HL-60/S4 treated with phorbol 12-myristate 13-acetate at 8.2 ng/mL for 4 days and 3 days (cell line): ENCODE results near the gene KCNIP1.

Experiments
- in situ Hi-C: fragments of 300-500 bp; cut with MboI; formaldehyde crosslinking; loops from 2 replicates; pipeline ENCODE4 v1.15.0; 2022; ENCODE audit warnings: low sequenced_read_pairs

Gene KCNIP1

GRCh38 chr5:170503990-170504596 is at the start of gene KCNIP1:
TSS of gene KCNIP1 (plus strand) at chr5:170504020.
- in situ Hi-C loops = no loop called here

GRCh38 chr5:170463426-170463825 is 40.4 kb upstream of the KCNIP1 start:
- in situ Hi-C loops = no loop called here

DNA sequence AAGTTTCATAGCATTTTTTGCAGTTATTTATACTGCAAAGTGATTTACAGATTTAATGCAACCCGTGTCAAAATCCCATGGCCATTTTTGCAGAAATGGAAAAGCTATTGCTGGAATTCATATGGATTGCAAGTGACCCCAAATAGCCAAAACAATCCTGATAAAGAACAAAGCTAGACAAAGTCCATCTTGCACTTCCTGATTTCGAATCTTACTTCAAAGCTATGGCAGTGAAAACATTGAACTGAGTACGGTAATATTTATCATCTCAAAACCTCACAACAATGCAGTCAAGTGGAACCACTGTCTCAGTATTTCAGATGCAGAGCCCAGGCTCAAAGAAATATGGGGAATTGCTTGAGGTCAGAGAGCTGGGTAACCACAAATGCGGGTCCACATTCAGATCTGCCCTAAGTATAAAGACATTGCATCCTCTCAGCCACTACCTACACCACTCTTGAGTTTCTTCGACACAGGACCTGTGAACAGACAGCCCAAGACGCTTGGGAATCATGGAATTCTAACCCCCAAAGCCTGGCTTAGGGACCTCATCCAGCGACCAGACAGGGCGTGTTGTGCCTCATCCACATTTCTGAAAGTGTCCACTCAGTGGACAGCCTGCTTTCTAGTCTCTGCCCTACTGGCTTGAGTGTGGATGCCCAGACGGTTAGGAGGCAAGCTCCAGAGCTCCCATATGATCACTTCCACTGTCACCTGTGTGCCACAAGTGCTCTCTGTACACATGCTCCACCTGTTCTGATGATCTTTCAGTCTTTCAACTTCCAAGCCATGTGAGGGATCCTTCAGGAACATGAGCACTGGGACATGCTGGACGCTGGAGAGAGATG is 39.3 kb upstream of the KCNIP1 start:
- in situ Hi-C loops = no loop called here

DNA sequence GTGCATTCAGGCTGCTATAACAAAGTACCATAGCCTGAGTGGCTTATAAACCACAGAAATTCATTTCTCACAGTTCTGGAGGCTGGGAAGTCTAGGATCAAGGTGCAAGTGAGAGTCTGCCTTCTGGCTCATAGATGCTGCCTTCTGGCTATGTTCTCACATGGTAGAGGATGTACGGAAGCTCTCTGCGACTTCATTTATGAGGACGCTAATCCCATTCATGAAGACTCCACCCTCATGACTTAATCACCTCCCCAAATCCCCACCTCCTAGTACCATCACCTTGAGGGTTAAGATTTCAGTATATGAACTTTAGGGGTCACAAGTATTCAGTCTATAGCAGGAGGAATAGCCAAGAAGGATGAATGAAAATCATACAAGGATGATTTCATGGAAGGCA is 37.3 kb upstream of the KCNIP1 start:
- in situ Hi-C loops = no loop called here

GRCh38 chr5:170466988-170467707 is 36.7 kb upstream of the KCNIP1 start:
- in situ Hi-C loops = no loop called here

GRCh38 chr5:170468633-170469285 is 35.1 kb upstream of the KCNIP1 start:
- in situ Hi-C loops = no loop called here

DNA sequence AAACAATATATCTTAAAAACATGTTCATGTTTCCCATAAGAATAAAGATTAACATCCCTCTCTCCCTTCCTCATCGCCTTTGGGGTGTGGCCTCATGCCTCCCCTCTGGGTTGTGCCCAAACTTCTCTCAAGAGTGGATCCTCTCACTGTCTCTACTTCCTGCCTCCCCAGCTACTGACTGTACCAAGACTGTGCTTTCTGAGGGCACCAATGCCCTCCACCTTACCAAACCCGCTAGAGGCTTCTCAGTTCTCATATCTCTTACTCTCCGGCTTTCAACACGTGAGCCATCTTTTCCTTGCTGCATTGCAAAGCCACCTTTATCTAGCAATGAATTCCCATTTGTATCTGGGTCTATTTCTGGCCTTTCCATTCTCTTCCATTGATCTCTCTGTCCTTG is 34.4 kb upstream of the KCNIP1 start:
- in situ Hi-C loops = no loop called here

- in situ Hi-C loops = no loop called here
These were observed 33.5 kb upstream of the KCNIP1 start for GRCh38 chr5:170470275-170470674.

GRCh38 chr5:170470808-170471404 is 32.9 kb upstream of the KCNIP1 start:
- in situ Hi-C loops = no loop called here

DNA sequence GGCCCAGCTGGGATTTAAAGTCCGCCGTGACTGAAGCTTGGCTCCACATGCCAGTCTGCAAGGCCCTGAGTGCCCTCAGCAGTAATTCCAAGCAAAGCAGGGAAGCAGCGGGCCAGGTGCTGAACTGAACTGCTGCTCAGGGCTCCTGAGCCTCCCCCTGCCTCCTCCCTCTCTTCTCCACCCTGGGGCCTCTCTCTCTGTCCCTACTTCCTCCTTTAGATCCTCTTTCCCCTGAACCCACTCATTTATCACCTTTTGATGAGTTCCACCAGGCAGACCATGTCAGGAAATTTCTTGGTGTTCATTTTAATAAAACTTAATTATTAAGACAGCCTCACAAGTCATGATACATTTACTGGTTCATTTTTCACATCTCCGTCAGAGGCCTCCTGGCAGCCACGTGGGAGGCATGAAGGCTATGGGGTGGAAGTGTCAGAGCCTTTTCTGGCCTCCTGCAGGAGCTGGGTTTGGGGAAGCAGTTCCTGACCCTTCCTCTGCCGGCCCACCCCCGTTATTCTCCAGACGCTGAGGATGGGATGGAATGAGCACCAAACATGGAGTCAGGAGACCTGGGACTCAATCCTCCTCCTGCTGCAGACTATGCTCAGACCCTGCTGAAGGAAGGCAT is 32.2 kb upstream of the KCNIP1 start:
- in situ Hi-C loops = no loop called here

DNA sequence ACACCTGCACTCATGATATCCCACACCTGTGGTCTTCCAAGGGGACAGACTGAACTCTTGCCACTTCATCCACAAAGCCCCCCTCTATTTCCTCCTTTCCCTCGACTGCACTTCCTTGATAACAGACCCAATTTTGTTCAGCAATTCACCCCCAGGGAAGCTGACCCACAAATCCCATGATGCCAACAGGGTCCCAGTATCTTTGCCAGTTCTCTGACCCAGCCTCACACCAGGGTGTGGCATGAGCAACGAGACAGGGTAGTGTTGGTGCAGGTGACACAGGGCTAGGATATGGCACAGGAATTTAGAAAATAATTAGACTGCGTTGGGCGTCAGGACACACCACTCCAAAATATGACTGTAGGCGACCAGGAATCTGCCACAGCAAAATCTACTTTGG is 30.2 kb upstream of the KCNIP1 start:
- in situ Hi-C loops = no loop called here

- in situ Hi-C loops = no loop called here
These were observed 29.1 kb upstream of the KCNIP1 start for GRCh38 chr5:170474489-170475274.

GRCh38 chr5:170475294-170476000 is 28.4 kb upstream of the KCNIP1 start:
- in situ Hi-C loops = no loop called here

- in situ Hi-C loops = no loop called here
These were observed 27.1 kb upstream of the KCNIP1 start for GRCh38 chr5:170476704-170477103.

DNA sequence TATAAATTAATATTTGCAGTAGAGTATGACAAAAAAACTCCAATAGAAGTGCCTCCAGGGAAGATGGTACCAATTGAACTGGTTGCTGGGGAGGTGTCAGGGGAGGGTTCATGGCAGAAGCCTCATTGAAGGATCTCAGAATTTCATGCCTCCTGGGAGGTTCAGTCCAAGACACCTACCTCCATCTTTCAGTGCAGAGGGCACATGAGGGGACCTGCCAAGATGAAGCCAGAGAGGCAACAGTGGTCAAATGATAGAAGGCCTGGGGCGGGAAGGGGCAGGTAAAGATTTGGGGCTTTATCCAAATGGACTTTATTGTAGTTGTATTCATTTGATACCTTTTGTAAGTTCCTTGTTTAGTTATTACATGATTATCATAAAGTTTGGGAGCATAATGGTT is 25.9 kb upstream of the KCNIP1 start:
- in situ Hi-C loops = no loop called here

GRCh38 chr5:170478306-170478705 is 25.5 kb upstream of the KCNIP1 start:
- in situ Hi-C loops = no loop called here

DNA sequence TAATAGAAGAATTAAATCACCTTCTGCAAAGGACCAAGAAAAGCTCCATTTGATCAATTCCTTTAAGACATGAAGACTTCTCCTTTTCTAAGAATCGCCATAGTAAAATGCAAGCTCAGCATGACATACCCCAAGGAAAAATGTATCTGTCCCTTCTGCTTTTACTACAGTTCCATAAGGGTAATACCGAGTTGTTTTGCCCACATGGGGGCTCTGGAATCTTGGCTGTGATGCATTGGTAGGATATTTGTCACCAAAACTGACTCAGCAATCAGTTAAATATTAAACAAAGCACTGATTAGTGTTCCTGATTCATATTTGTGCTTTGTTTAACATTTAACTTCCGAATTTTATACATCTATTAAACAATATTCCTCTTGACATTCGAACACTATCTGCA is 24.3 kb upstream of the KCNIP1 start:
- in situ Hi-C loops = no loop called here

DNA sequence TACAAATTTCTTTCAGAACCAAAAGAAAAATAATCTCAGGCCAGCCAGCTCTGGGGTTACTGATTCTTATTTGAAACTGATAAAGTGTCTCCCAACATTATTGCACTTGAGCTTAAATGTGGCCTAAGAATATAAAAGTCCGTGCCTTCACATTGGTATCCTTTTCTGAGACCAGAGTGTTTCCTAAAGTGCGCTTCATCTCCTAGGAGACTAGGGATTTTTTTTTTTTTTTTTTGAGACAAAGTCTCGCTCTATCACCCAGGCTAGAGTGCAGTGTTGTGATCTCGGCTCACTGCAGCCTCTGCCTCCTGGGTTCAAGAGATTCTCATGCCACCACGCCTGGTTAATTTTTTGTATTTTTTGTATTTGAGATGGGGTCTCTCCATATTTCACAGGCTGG is 23.6 kb upstream of the KCNIP1 start:
- in situ Hi-C loops = no loop called here

DNA sequence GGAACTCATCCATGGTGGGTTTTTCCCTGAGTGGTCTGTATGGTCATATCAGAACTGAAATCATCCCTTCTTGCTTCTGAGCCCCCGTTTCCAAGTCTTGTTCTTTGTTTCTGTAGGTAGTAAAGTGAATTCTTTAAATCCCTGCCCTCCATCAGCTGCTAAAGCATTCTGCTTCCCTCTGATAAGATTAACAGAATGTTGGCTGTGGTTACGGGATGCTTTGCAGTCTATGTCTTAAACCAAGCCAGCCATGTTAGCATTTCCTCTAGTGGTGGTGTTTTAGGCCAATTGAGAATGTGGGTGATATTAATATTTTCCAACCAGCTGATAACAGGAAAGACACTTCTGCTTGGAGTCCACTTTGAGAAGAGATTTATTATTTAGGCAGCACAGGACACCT is 22.0 kb upstream of the KCNIP1 start:
- in situ Hi-C loops = no loop called here
